ENCODE measurements around the gene CACNA1C. TPM values are rescaled to one million over a fixed set of nuclear protein-coding genes. Genes with fewer than 3 reads are reported as not detected.

The CACNA1C gene
- total and polyA plus RNA-seq, 10 of the 15 experiments (the other 5 are each of a cell fraction or from before 2014, with no cell fraction given): under 0.01 to 0.15 (median 0.09) TPM; not detected in 5

GRCh38 chr12:2259369-2259768, 206.6 kb downstream of the CACNA1C start:
- Histone ChIP-seq H3K36me3 (ENCODE audit: control insufficient read depth in 2 of 2, insufficient read depth in 2 of 2, low read length in 1 of 2) (no peaks in the 10 kb centered on the region), H3K27me3 (replicated peaks in 1 of 2; ENCODE audit: control insufficient read depth in 2 of 2, insufficient read depth in 2 of 2, low read length in 1 of 2) (no peaks in the 10 kb centered on the region; a peak in 1 of 4 replicates), H3K4me2 (ENCODE audit: control insufficient read depth, insufficient read depth) (no peak overlapping the region), H3K9me3 (replicated peaks; ENCODE audit: control insufficient read depth, insufficient read depth, low read length) (no peaks in the 10 kb centered on the region; the same call in 2 of the 3 replicates), H3K4me3 (no peak overlapping the region), H3K27ac (ENCODE audit: control insufficient read depth, insufficient read depth) (no peak overlapping the region), H3K9ac (ENCODE audit: control insufficient read depth, insufficient read depth, low read length) (no peak overlapping the region), H3K4me1 (ENCODE audit: control insufficient read depth, insufficient read depth, low read length) (no peaks in the 10 kb centered on the region), H4K20me1 (ENCODE audit: control insufficient read depth, insufficient read depth) (no peaks in the 10 kb centered on the region; the same call in 1 of the 2 replicates), H2AFZ (ENCODE audit: control insufficient read depth, low read depth, low read length) (no peak overlapping the region), H3K79me2 (ENCODE audit: control insufficient read depth, insufficient read depth, low read length) (no peaks in the 10 kb centered on the region)
- CTCF ChIA-PET: interaction anchor here (1.0 to 1.2 kb wide), 2 partner anchors 25 to 31 kb away, joined by 3 read pairs; no protein-coding TSS in a partner anchor
- POLR2A ChIA-PET: no interaction called here
- no TSS peak for BruUV-seq (replicated peaks)
- TF ChIP-seq PAX5 (IDR thresholded peaks at IDR 0.05; ENCODE audit: borderline replicate concordance, low read depth, low read length): no peak
- TF ChIP-seq ESRRA (IDR thresholded peaks at IDR 0.05; ENCODE audit: low read length): no peak
- TF ChIP-seq MEF2A (IDR thresholded peaks at IDR 0.05; ENCODE audit: insufficient read depth, low read depth, low read length): no peak
- TF ChIP-seq TCF7 (IDR thresholded peaks at IDR 0.05; ENCODE audit: borderline replicate concordance): no peak
- TF ChIP-seq SREBF2 (IDR thresholded peaks at IDR 0.05; ENCODE audit: low read length): no peak
- TF ChIP-seq STAT3 (IDR thresholded peaks at IDR 0.05; ENCODE audit: low read depth, low read length): no peak
- no peak for TF ChIP-seq ETV6 (conservative IDR thresholded peaks at IDR 0.05 in 1 of 2, IDR thresholded peaks at IDR 0.05 in 1 of 2; ENCODE audit: borderline replicate concordance in 1 of 2, low read depth in 1 of 2)
- in situ Hi-C loops (cut with MboI): no loop called here
- 20% methylated on average over 4 of the region's 4 CpGs for WGBS (ENCODE audit: insufficient coverage, insufficient replicate concordance, low lambda C conversion rate, missing lambda C conversion rate)
- ATAC-seq (no peak), DNase-seq (ENCODE audit: low read depth, low spot score) (no peak), FAIRE-seq (no peak)
- SMC1A ChIA-PET (ENCODE audit: uncharacterized antibody, unreplicated experiment): interaction anchor here (0.9 to 1.7 kb wide), 4 partner anchors 9 to 29 kb away, joined by 3 to 6 read pairs (median 3); no protein-coding TSS in a partner anchor
- intact Hi-C loops (cut with micrococcal nuclease; ENCODE audit: unreplicated experiment): no loop called here
- RAD21 ChIA-PET (ENCODE audit: unreplicated experiment): no interaction called here

DNA sequence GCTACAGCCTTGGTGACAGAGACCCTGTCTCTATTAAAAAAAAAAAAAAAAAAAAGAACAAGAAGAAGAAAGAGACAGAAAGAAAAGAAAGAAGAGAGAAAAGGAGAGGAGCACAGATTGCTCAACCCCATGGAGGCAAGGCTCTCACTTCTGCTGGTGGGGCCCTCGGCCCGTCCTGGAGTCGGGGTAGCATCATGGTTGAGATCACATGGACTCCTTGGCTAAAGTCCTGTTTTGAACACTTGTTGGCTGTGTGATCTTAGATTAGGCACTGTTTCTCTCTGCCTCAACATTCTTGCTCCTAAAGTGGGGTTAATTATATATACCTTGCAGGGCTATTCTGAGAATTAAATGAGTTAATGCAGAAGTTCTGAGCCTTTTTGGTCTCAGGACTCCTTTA, 207.7 kb downstream of the CACNA1C start:
- DNase-seq (ENCODE audit: low read depth, low spot score) (no peak), FAIRE-seq (no peak), ATAC-seq (no peak)
- no TSS peak for BruUV-seq (replicated peaks)
- Histone ChIP-seq H3K4me3 (no peak overlapping the region), H4K20me1 (ENCODE audit: control insufficient read depth, insufficient read depth) (no peaks in the 10 kb centered on the region; the same call in 1 of the 2 replicates), H3K27ac (ENCODE audit: control insufficient read depth, insufficient read depth) (no peak overlapping the region), H3K9ac (ENCODE audit: control insufficient read depth, insufficient read depth, low read length) (no peak overlapping the region), H3K36me3 (ENCODE audit: control insufficient read depth in 2 of 2, insufficient read depth in 2 of 2, low read length in 1 of 2) (no peaks in the 10 kb centered on the region), H3K4me1 (ENCODE audit: control insufficient read depth, insufficient read depth, low read length) (no peaks in the 10 kb centered on the region), H3K4me2 (ENCODE audit: control insufficient read depth, insufficient read depth) (no peak overlapping the region), H2AFZ (ENCODE audit: control insufficient read depth, low read depth, low read length) (no peak overlapping the region), H3K27me3 (replicated peaks in 1 of 2; ENCODE audit: control insufficient read depth in 2 of 2, insufficient read depth in 2 of 2, low read length in 1 of 2) (no peaks in the 10 kb centered on the region; a peak in 1 of 4 replicates), H3K79me2 (ENCODE audit: control insufficient read depth, insufficient read depth, low read length) (no peaks in the 10 kb centered on the region), H3K9me3 (replicated peaks; ENCODE audit: control insufficient read depth, insufficient read depth, low read length) (no peaks in the 10 kb centered on the region; the same call in 2 of the 3 replicates)
- ChIA-PET POLR2A (no interaction called here), RAD21 (ENCODE audit: unreplicated experiment) (no interaction called here), CTCF (no interaction called here), SMC1A (ENCODE audit: uncharacterized antibody, unreplicated experiment) (no interaction called here)
- in situ Hi-C loops (cut with MboI) (no loop called here), intact Hi-C loops (cut with micrococcal nuclease; ENCODE audit: unreplicated experiment) (no loop called here)
- 95% methylated on average over 3 of the region's 3 CpGs for WGBS (ENCODE audit: insufficient coverage, insufficient replicate concordance, low lambda C conversion rate, missing lambda C conversion rate)
- TF ChIP-seq LARP7 (IDR thresholded peaks at IDR 0.05): no peak
- TF ChIP-seq NRF1 (conservative IDR thresholded peaks at IDR 0.05; ENCODE audit: low read depth, low read length): no peak
- TF ChIP-seq EGR1 (IDR thresholded peaks at IDR 0.05; ENCODE audit: borderline replicate concordance in 1 of 2, low read depth in 2 of 2, low read length in 2 of 2): no peak
- no peak for TF ChIP-seq ZBTB33 (IDR thresholded peaks at IDR 0.05)
- no peak for TF ChIP-seq HDGF (IDR thresholded peaks at IDR 0.05)
- TF ChIP-seq PAX8 (IDR thresholded peaks at IDR 0.05): no peak
- TF ChIP-seq, protein P1, sequence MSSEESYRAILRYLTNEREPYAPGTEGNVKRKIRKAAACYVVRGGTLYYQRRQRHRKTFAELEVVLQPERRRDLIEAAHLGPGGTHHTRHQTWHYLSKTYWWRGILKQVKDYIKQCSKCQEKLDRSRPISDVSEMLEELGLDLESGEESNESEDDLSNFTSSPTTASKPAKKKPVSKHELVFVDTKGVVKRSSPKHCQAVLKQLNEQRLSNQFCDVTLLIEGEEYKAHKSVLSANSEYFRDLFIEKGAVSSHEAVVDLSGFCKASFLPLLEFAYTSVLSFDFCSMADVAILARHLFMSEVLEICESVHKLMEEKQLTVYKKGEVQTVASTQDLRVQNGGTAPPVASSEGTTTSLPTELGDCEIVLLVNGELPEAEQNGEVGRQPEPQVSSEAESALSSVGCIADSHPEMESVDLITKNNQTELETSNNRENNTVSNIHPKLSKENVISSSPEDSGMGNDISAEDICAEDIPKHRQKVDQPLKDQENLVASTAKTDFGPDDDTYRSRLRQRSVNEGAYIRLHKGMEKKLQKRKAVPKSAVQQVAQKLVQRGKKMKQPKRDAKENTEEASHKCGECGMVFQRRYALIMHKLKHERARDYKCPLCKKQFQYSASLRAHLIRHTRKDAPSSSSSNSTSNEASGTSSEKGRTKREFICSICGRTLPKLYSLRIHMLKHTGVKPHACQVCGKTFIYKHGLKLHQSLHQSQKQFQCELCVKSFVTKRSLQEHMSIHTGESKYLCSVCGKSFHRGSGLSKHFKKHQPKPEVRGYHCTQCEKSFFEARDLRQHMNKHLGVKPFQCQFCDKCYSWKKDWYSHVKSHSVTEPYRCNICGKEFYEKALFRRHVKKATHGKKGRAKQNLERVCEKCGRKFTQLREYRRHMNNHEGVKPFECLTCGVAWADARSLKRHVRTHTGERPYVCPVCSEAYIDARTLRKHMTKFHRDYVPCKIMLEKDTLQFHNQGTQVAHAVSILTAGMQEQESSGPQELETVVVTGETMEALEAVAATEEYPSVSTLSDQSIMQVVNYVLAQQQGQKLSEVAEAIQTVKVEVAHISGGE (CRISPR knock-in tag; IDR thresholded peaks at IDR 0.05): no peak

Measured in GM12878 (cell line).